ENCODE measurements around the gene SUPT3H.
A peak's percentile ranks its signal among the peaks of the same experiment; 100 is the strongest.
"Not testable (repeated sequence)": the region's sequence is repeated elsewhere in the genome, so short reads cannot be mapped to it uniquely, and the experiment has no call there.

The SUPT3H gene

GRCh38 chr6:45047573-45047972 lies 330.2 kb downstream of the SUPT3H start:
- DNase-seq, result no peak
- in situ Hi-C loops (cut with MboI; ENCODE audit: low pct_unique_long_range_greater_than_20kb, low sequenced_read_pairs), result no loop called here

GRCh38 chr6:45045253-45045601 lies 332.5 kb downstream of the SUPT3H start:
- in situ Hi-C loops (cut with MboI; ENCODE audit: low pct_unique_long_range_greater_than_20kb, low sequenced_read_pairs), result no loop called here

GRCh38 chr6:45044510-45045252 lies 333.1 kb downstream of the SUPT3H start:
- in situ Hi-C loops (cut with MboI; ENCODE audit: low pct_unique_long_range_greater_than_20kb, low sequenced_read_pairs), result no loop called here
- no peak for DNase-seq

More at GRCh38 chr6:45045253-45045601, 332.5 kb downstream of the SUPT3H start:
- no peak for DNase-seq

- in situ Hi-C loops (cut with MboI; ENCODE audit: low pct_unique_long_range_greater_than_20kb, low sequenced_read_pairs), result no loop called here
Measured at GRCh38 chr6:45044086-45044485, 333.6 kb downstream of the SUPT3H start.

GRCh38 chr6:45042673-45043072 lies 335.1 kb downstream of the SUPT3H start:
- in situ Hi-C loops (cut with MboI; ENCODE audit: low pct_unique_long_range_greater_than_20kb, low sequenced_read_pairs); DNase-seq: not testable (repeated sequence)

More at GRCh38 chr6:45044086-45044485, 333.6 kb downstream of the SUPT3H start:
- no peak for DNase-seq

GRCh38 chr6:45038226-45038625 lies 339.5 kb downstream of the SUPT3H start:
- no peak for DNase-seq
- in situ Hi-C loops (cut with MboI; ENCODE audit: low pct_unique_long_range_greater_than_20kb, low sequenced_read_pairs), result no loop called here

- in situ Hi-C loops (cut with MboI; ENCODE audit: low pct_unique_long_range_greater_than_20kb, low sequenced_read_pairs), result no loop called here
Measured at GRCh38 chr6:45036103-45036502, 341.6 kb downstream of the SUPT3H start.

GRCh38 chr6:45032426-45032825 lies 345.3 kb downstream of the SUPT3H start:
- in situ Hi-C loops (cut with MboI; ENCODE audit: low pct_unique_long_range_greater_than_20kb, low sequenced_read_pairs), result no loop called here
- DNase-seq, result no peak

More at GRCh38 chr6:45036103-45036502, 341.6 kb downstream of the SUPT3H start:
- no peak for DNase-seq

- in situ Hi-C loops (cut with MboI; ENCODE audit: low pct_unique_long_range_greater_than_20kb, low sequenced_read_pairs), result no loop called here
- peak; percentile 27 for DNase-seq
Measured at GRCh38 chr6:45031601-45032000, 346.1 kb downstream of the SUPT3H start.

- in situ Hi-C loops (cut with MboI; ENCODE audit: low pct_unique_long_range_greater_than_20kb, low sequenced_read_pairs), result no loop called here
- DNase-seq, result peak; percentile 60
Measured at GRCh38 chr6:45027126-45027525, 350.6 kb downstream of the SUPT3H start.

- DNase-seq, result no peak
- in situ Hi-C loops (cut with MboI; ENCODE audit: low pct_unique_long_range_greater_than_20kb, low sequenced_read_pairs), result no loop called here
Measured at GRCh38 chr6:45026003-45026516, 351.7 kb downstream of the SUPT3H start.

GRCh38 chr6:45024610-45025009 lies 353.1 kb downstream of the SUPT3H start:
- no peak for DNase-seq
- in situ Hi-C loops (cut with MboI; ENCODE audit: low pct_unique_long_range_greater_than_20kb, low sequenced_read_pairs), result no loop called here

GRCh38 chr6:45021676-45022075 lies 356.1 kb downstream of the SUPT3H start:
- in situ Hi-C loops (cut with MboI; ENCODE audit: low pct_unique_long_range_greater_than_20kb, low sequenced_read_pairs), result no loop called here
- DNase-seq, result peak; percentile 33

GRCh38 chr6:45012687-45013086 lies 365.0 kb downstream of the SUPT3H start:
- in situ Hi-C loops (cut with MboI; ENCODE audit: low pct_unique_long_range_greater_than_20kb, low sequenced_read_pairs), result no loop called here
- no peak for DNase-seq

GRCh38 chr6:45009576-45009975 lies 368.2 kb downstream of the SUPT3H start:
- no peak for DNase-seq

GRCh38 chr6:45006893-45007292 lies 370.8 kb downstream of the SUPT3H start:
- no peak for DNase-seq

More at GRCh38 chr6:45009576-45009975, 368.2 kb downstream of the SUPT3H start:
- in situ Hi-C loops (cut with MboI; ENCODE audit: low pct_unique_long_range_greater_than_20kb, low sequenced_read_pairs), result no loop called here

GRCh38 chr6:45003961-45004360 lies 373.8 kb downstream of the SUPT3H start:
- DNase-seq, result no peak
- in situ Hi-C loops (cut with MboI; ENCODE audit: low pct_unique_long_range_greater_than_20kb, low sequenced_read_pairs), result no loop called here

More at GRCh38 chr6:45006893-45007292, 370.8 kb downstream of the SUPT3H start:
- in situ Hi-C loops (cut with MboI; ENCODE audit: low pct_unique_long_range_greater_than_20kb, low sequenced_read_pairs), result no loop called here

- DNase-seq, result no peak
- in situ Hi-C loops (cut with MboI; ENCODE audit: low pct_unique_long_range_greater_than_20kb, low sequenced_read_pairs), result no loop called here
Measured at GRCh38 chr6:45003387-45003786, 374.3 kb downstream of the SUPT3H start.

- DNase-seq, result no peak
- in situ Hi-C loops (cut with MboI; ENCODE audit: low pct_unique_long_range_greater_than_20kb, low sequenced_read_pairs), result no loop called here
Measured at GRCh38 chr6:45002390-45003105, 375.2 kb downstream of the SUPT3H start.

GRCh38 chr6:45001663-45002062 lies 376.1 kb downstream of the SUPT3H start:
- DNase-seq, result no peak
- in situ Hi-C loops (cut with MboI; ENCODE audit: low pct_unique_long_range_greater_than_20kb, low sequenced_read_pairs), result no loop called here
